Loucy (cell line): ENCODE data around the gene LRRK1.

Source experiments
- H2AFZ ChIP-seq: fragments of 200-600 bp; sonication (generic); 2 replicates; pipeline ENCODE4 v1.6.0; 2016; ENCODE audit warnings: antibody characterized with exemption, mild to moderate bottlenecking, low read length, moderate library complexity
- H3F3A ChIP-seq: fragments of 200-600 bp; 2 replicates; pipeline ENCODE4 v1.6.0; 2016; ENCODE audit warnings: antibody characterized with exemption, low read depth, mild to moderate bottlenecking
- H3K27me3 ChIP-seq: fragments of 200-600 bp; sonication (generic); 2 replicates; pipeline ENCODE4 v1.6.1; 2014; ENCODE audit warnings: low read length, mild to moderate bottlenecking; ENCODE audit not compliant: insufficient read depth, poor library complexity, severe bottlenecking
- H3K36me3 ChIP-seq: fragments of 200-600 bp; sonication (generic); 2 replicates; pipeline ENCODE4 v1.6.1; 2016; ENCODE audit warnings: low read length; ENCODE audit not compliant: insufficient read depth
- H3K4me1 ChIP-seq: fragments of 200-600 bp; sonication (generic); 2 replicates; pipeline ENCODE4 v1.5.1; 2014; ENCODE audit warnings: low read length, mild to moderate bottlenecking; ENCODE audit not compliant: insufficient read depth, poor library complexity, severe bottlenecking
- H3K4me2 ChIP-seq: fragments of 200-600 bp; sonication (generic); 2 replicates; pipeline ENCODE4 v1.6.0; 2014; ENCODE audit warnings: antibody characterized with exemption, low read length, low read depth, mild to moderate bottlenecking; ENCODE audit not compliant: poor library complexity, severe bottlenecking
- H3K4me3 ChIP-seq: fragments of 200-600 bp; sonication (generic); 2 replicates; pipeline ENCODE4 v1.5.1; 2014; ENCODE audit warnings: low read length, mild to moderate bottlenecking, mixed read lengths; ENCODE audit not compliant: poor library complexity, severe bottlenecking
- H3K79me2 ChIP-seq: fragments of 200-600 bp; sonication (generic); 2 replicates; pipeline ENCODE4 v1.6.1; 2014; ENCODE audit warnings: low read length; ENCODE audit not compliant: insufficient read depth
- H3K9ac ChIP-seq: fragments of 200-600 bp; sonication (generic); 2 replicates; pipeline ENCODE4 v1.6.0; 2014; ENCODE audit warnings: mild to moderate bottlenecking, low read depth, low read length, moderate library complexity; ENCODE audit not compliant: poor library complexity, severe bottlenecking
- H3K9me2 ChIP-seq: fragments of 200-600 bp; sonication (generic); replicated peaks from 2 replicates; pipeline ENCODE4 v1.6.1; 2016; ENCODE audit warnings: low read depth, low read length, mixed read lengths
- H3K9me3 ChIP-seq: fragments of 200-600 bp; sonication (generic); 2 replicates; pipeline ENCODE4 v1.6.1; 2014; ENCODE audit warnings: mild to moderate bottlenecking, antibody characterized with exemption, low read length, low read depth; ENCODE audit not compliant: insufficient read depth
- H4K20me1 ChIP-seq: fragments of 200-600 bp; sonication (generic); 2 replicates; pipeline ENCODE4 v1.6.0; 2014; ENCODE audit warnings: antibody characterized with exemption, low read length, mild to moderate bottlenecking; ENCODE audit not compliant: insufficient read depth, poor library complexity, severe bottlenecking
- CTCF ChIP-seq: fragments of 200-600 bp; sonication (generic); conservative IDR thresholded peaks from 2 replicates; pipeline ENCODE4 v1.5.1; 2014; ENCODE audit warnings: mild to moderate bottlenecking, antibody characterized with exemption, low read length
- EZH2phosphoT487 ChIP-seq: fragments of 200-600 bp; IDR thresholded peaks from 2 replicates; pipeline ENCODE4 v1.6.1; 2018; ENCODE audit warnings: antibody characterized with exemption, mild to moderate bottlenecking, moderate library complexity, borderline replicate concordance

Gene LRRK1

GRCh38 chr15:101054116-101054515 is 135.0 kb downstream of the LRRK1 start:
- Histone ChIP-seq H3K4me3 (no peak overlapping the region), H3K79me2 (no peaks in the 10 kb centered on the region), H2AFZ (no peak overlapping the region), H3K4me2 (no peak overlapping the region), H3K9me2 (no peaks in the 10 kb centered on the region), H3K9me3 (no peaks in the 10 kb centered on the region), H3K36me3 (no peaks in the 10 kb centered on the region), H4K20me1 (no peaks in the 10 kb centered on the region), H3F3A (no peaks in the 10 kb centered on the region), H3K27me3 (no peaks in the 10 kb centered on the region), H3K4me1 (peaks cover 4% of the 10 kb centered on the region), H3K9ac (no peak overlapping the region)
- TF ChIP-seq CTCF (no peak), EZH2phosphoT487 (no peak)

GRCh38 chr15:101054991-101055390 is 135.8 kb downstream of the LRRK1 start:
- H4K20me1 ChIP-seq, result no peaks in the 10 kb centered on the region
- TF ChIP-seq CTCF (no peak), EZH2phosphoT487 (no peak)
- no peaks in the 10 kb centered on the region for H3K79me2 ChIP-seq
- no peaks in the 10 kb centered on the region for H3K9me3 ChIP-seq
- H3K9ac ChIP-seq, result no peak overlapping the region
- no peaks in the 10 kb centered on the region for H3K9me2 ChIP-seq
- no peaks in the 10 kb centered on the region for H3K36me3 ChIP-seq
- no peak overlapping the region for H2AFZ ChIP-seq
- no peak overlapping the region for H3K4me2 ChIP-seq
- peaks cover 4% of the 10 kb centered on the region for H3K4me1 ChIP-seq
- no peak overlapping the region for H3K4me3 ChIP-seq
- H3K27me3 ChIP-seq, result no peaks in the 10 kb centered on the region
- H3F3A ChIP-seq, result no peaks in the 10 kb centered on the region

- Histone ChIP-seq H3K27me3 (no peaks in the 10 kb centered on the region), H3K4me2 (no peak overlapping the region), H3K4me3 (no peak overlapping the region), H3K9ac (no peak overlapping the region), H3K36me3 (no peaks in the 10 kb centered on the region), H3K9me2 (no peaks in the 10 kb centered on the region), H2AFZ (no peak overlapping the region), H3K9me3 (no peaks in the 10 kb centered on the region), H4K20me1 (no peaks in the 10 kb centered on the region), H3K4me1 (peaks cover 4% of the 10 kb centered on the region), H3F3A (no peaks in the 10 kb centered on the region), H3K79me2 (no peaks in the 10 kb centered on the region)
- TF ChIP-seq CTCF (no peak), EZH2phosphoT487 (no peak)
These were observed 136.3 kb downstream of the LRRK1 start for GRCh38 chr15:101055411-101055810.
